ENCODE results near the gene MNS1. TPM values are rescaled to one million over a fixed set of nuclear protein-coding genes. Genes with fewer than 3 reads are reported as not detected.

Gene MNS1, protein sequence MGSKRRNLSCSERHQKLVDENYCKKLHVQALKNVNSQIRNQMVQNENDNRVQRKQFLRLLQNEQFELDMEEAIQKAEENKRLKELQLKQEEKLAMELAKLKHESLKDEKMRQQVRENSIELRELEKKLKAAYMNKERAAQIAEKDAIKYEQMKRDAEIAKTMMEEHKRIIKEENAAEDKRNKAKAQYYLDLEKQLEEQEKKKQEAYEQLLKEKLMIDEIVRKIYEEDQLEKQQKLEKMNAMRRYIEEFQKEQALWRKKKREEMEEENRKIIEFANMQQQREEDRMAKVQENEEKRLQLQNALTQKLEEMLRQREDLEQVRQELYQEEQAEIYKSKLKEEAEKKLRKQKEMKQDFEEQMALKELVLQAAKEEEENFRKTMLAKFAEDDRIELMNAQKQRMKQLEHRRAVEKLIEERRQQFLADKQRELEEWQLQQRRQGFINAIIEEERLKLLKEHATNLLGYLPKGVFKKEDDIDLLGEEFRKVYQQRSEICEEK
- total RNA-seq, result 1 to 10 TPM in 2 of 4 donors, under 1 TPM in 2; 0.55 to 1.2 (median 0.87) TPM
- 1 to 10 TPM; 1.2 to 1.9 (median 1.8) TPM for polyA plus RNA-seq

DNA sequence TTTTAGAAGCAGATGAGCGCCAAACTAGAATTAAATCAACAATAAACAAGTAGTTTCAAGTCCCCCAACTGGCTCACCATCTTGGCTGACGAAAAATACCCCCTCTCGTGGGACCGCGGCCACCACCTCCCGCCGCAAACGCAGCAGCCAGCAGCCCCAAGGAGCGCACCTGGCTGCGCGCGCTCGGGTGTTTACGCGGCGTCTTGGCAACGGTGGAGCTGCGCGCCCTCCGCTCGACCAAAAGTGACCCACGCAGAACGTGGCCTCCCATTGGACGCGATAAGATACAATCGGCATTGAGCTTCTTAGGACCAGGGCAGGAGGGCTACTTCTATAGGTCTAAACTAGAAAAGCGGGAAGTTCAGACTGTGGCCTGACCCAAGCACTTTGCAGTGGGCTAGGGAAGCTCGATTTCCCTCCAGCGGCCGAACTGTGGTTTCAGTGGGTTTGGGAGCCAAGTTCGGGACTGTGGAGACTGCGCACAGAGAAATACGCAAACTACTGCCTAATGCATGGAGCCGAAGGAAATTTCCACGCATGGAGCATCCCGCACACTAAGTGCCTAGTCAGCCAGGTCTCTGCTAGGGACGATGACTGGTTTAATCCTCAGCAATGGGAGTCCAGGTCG lies at the start of gene MNS1:
TSS of gene MNS1 (minus strand) at position 245 of the 628 bp plus-strand sequence. CDS start at position 80, 165 bp downstream.
- Histone ChIP-seq H3K9me3 (no peaks in the 10 kb centered on the region), H3K36me3 (no peaks in the 10 kb centered on the region), H3K27me3 (no peaks in the 10 kb centered on the region), H3K4me1 (peaks cover 0 to 14% (median 5%) of the 10 kb centered on the region in 4 donors), H3K4me3 (peak within 1 kb of the TSS; percentile 50 to 68 (median 56)), H3K27ac (no peak within 1 kb of the TSS)
- TF ChIP-seq POLR2AphosphoS5 (IDR thresholded peaks at IDR 0.05), result peak in 2 of 4 donors; percentile 36 to 69
- no peak for TF ChIP-seq EP300 (IDR thresholded peaks at IDR 0.05)
- TF ChIP-seq, protein P1, sequence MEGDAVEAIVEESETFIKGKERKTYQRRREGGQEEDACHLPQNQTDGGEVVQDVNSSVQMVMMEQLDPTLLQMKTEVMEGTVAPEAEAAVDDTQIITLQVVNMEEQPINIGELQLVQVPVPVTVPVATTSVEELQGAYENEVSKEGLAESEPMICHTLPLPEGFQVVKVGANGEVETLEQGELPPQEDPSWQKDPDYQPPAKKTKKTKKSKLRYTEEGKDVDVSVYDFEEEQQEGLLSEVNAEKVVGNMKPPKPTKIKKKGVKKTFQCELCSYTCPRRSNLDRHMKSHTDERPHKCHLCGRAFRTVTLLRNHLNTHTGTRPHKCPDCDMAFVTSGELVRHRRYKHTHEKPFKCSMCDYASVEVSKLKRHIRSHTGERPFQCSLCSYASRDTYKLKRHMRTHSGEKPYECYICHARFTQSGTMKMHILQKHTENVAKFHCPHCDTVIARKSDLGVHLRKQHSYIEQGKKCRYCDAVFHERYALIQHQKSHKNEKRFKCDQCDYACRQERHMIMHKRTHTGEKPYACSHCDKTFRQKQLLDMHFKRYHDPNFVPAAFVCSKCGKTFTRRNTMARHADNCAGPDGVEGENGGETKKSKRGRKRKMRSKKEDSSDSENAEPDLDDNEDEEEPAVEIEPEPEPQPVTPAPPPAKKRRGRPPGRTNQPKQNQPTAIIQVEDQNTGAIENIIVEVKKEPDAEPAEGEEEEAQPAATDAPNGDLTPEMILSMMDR (IDR thresholded peaks at IDR 0.05), result no peak
- TF ChIP-seq POLR2A (IDR thresholded peaks at IDR 0.05), result no peak
- peak; percentile 94 for DNase-seq
- 2 to 3% methylated on average over 38 of the region's 38 CpGs for WGBS, 2 donors
- intact Hi-C loops (cut with DNase I), result no loop called here

DNA sequence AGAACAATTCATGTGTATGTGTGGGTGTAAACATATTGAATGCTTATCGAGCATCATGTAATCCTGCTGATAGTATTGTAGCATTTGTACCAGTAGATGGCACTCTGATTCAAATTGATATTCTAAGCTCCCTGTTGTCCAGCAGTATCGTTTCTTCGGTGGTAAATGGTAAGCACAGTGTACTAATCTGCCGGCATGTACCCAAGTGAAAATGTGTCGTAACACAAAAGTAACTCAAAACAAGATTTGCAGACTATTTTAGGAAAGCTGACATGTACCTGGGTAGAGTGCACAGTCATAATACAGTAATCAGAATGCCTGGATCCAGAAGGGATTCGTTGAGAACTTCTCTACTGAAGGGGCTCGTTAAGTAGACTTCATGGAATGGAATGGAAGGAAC lies 31.7 kb upstream of the MNS1 start:
- H3K36me3 ChIP-seq, result no peaks in the 10 kb centered on the region
- H3K27me3 ChIP-seq, result no peaks in the 10 kb centered on the region
- H3K27ac ChIP-seq, result no peak overlapping the region
- intact Hi-C loops (cut with DNase I), result loop anchor here (1.0 to 10.0 kb wide), 4 partner anchors 371 to 810 kb away; no protein-coding TSS in a partner anchor
- TF ChIP-seq, protein P1 (IDR thresholded peaks at IDR 0.05), result peak; percentile 49 to 56 (median 52)
- no peak for TF ChIP-seq POLR2A (IDR thresholded peaks at IDR 0.05)
- no peak for DNase-seq
- no peak overlapping the region for H3K4me3 ChIP-seq
- peaks cover 0 to 3% (median 0%) of the 10 kb centered on the region in 4 donors for H3K9me3 ChIP-seq
- no peaks in the 10 kb centered on the region for H3K4me1 ChIP-seq
- WGBS, 2 donors, result 28 to 31% methylated on average over 7 of the region's 7 CpGs

DNA sequence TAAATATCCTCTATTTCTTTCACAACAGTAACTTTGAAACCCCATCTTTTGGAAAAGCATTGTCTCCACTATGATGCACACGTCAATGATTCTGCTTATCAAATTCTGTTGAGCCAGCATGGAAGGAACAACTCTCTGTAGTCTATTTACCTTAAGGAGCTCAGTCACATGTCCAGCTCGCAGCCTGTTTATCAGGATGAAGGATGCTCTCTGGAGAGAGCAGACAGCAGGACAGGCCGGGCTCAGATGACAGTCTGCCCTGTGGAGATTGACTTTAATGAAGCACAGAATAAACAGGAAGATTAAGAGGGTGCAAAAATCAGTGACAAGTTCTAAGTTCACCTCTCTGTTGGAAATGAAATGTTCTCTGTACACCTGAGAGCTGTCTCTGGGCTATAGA lies 30.6 kb upstream of the MNS1 start:
- no peaks in the 10 kb centered on the region for H3K9me3 ChIP-seq

DNA sequence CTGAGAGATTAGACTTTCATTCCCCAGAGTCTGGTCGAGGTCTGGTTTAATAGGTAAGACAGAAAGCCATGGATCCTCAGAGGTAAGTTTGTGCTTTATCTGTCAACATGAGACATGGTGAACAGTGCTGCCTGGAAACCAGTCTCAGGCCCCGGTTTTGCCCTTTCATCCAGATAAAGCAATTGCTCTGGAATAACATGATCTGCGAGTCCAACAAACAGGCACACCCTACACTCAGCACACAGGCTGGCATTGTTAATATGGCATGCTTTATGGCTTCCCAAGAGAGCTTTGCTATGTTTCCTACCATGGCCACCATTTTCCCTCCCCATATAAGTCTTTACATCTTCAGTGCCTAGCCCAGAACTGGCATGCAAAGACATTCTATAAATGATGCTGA lies 30.1 kb upstream of the MNS1 start:
- H3K4me3 ChIP-seq, result no peak overlapping the region
- no peak overlapping the region for H3K27ac ChIP-seq
- H3K27me3 ChIP-seq, result no peaks in the 10 kb centered on the region
- H3K4me1 ChIP-seq, result no peaks in the 10 kb centered on the region
- TF ChIP-seq EP300 (IDR thresholded peaks at IDR 0.05), result no peak
- H3K9me3 ChIP-seq, result no peaks in the 10 kb centered on the region
- intact Hi-C loops (cut with DNase I), result loop anchor here (5.0 to 10.0 kb wide), 3 partner anchors 372 to 720 kb away; no protein-coding TSS in a partner anchor
- DNase-seq, result no peak
- 17 to 61% methylated on average over 3 of the region's 3 CpGs for WGBS, 2 donors
- no peaks in the 10 kb centered on the region for H3K36me3 ChIP-seq

More for the DNA sequence above, 30.6 kb upstream of the MNS1 start:
- no peak for DNase-seq
- Histone ChIP-seq H3K27ac (no peak overlapping the region), H3K4me1 (no peaks in the 10 kb centered on the region), H3K27me3 (no peaks in the 10 kb centered on the region), H3K4me3 (no peak overlapping the region), H3K36me3 (no peaks in the 10 kb centered on the region)
- intact Hi-C loops (cut with DNase I), result loop anchor here (5.0 to 10.0 kb wide), 3 partner anchors 372 to 719 kb away; no protein-coding TSS in a partner anchor
- WGBS, 2 donors, result 38 to 67% methylated on average over 3 of the region's 3 CpGs
- TF ChIP-seq POLR2AphosphoS5 (IDR thresholded peaks at IDR 0.05) (no peak), POLR2A (IDR thresholded peaks at IDR 0.05) (no peak), EP300 (IDR thresholded peaks at IDR 0.05) (no peak)
- TF ChIP-seq, protein P1 (IDR thresholded peaks at IDR 0.05), result no peak

All from sigmoid colon (tissue), 7 donors.